Stimulated activated naive CD8-positive, alpha-beta T cell treated with anti-CD3 and anti-CD28 coated beads, Interleukin-15, Interleukin-2, amounts not matched to agents 100 U/mL and 50 U/mL, for 24 hours (primary cell): ENCODE results near the gene ITK.

Source experiments
- ATAC-seq: fragments of 150-1000 bp; cut with Tn5 transposase; one replicate; pipeline ENCODE4 v1.10.0; 2021
- DNase-seq: peaks from one replicate; pipeline ENCODE4 v3.0.0; 2021

Gene ITK

DNA sequence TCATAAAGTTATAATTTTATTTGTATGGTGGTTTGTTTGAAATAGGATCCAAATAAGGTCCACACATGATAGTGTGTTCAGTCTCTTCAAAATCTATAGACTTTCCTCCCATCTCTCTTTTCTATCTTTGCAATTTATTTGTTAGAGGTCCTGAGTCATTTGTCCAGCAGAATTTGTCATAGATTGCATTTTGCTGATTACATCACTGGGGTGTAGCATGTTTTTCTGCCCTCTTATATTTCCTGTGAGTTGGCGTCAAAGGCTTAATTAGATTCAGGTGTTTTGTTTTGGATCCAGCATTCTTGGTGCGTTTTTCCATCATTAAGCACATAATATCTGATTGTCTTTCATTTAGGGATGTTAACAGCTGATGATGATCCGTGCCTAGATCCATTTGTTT lies 100.3 kb downstream of the ITK start:
- no peak for ATAC-seq
- no peak for DNase-seq

DNA sequence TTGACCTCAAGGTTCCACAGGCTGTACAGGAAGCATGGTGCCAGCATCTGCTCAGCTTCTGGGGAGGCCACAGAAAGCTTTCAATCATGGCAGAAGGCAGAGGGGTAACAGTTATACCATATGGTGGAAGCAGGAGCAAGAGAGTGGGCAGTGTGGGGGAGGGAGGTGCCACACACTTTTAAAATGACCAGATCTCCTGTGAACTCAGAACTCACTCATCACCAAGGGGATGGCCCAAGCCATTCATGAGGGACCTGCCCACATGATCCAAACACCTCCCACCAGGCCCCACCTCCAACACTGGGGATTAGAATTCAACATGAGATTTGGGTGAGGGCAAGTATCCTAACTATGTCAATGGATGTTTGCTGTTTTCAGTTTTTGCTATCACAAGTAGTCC lies 101.5 kb downstream of the ITK start:
- peak; percentile 24 for ATAC-seq
- DNase-seq = no peak

DNA sequence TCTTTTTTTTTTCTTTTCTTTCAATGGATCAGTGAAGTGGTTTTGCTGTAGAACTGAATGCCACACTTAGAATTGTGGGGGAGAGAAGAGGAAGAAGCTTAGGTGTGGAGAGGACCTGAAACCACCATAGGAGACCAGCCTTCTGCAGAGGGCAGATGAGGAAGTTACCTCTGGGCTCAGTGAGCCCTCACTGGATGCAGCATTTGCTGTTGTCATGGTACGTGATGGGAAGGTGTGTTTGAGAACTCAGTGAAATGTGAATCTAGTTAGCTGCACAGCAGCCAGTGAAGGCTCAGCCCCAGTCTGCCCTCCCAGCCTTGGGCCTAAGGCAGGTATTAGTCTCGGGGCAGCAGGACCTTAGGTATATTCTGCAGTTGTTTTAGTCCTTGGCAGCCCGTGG lies 102.8 kb downstream of the ITK start:
- peak; percentile 22 for DNase-seq
- ATAC-seq = peak; percentile 64

DNA sequence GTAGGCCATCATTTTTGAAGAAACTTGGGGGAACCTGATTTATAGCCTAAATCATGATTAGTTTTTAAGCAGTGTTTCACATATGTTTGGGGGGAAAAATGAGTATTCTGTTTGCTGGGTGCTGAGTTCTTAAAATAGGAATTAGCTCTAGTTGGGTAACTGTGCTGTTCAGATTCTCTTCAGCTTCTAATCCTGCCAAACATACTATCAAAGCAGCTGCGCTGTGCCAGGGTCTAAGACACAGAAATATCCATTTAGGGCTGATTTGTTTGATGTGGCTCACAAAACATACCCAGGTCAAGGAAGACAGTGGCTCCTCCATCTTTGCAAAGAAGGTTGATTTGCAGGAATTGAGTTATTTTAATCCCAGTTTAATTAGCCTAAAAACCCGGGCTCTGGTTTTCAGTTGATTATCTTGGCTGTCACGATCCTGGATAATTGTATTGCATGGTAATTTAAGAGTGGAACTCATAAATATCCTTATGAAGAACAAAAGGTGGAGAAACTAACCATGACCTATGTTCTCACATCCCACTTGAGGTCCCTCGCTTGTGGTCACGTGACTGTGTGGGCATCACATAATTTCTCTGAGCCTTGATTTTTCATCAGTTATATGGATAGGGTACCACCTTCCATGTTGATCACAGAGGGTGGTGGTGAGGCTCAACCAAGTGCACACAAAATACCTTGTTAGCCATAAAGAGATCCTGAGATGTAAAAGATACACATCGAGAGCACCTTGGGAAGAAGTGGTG lies 104.0 kb downstream of the ITK start:
- ATAC-seq (no peak), DNase-seq (no peak)

DNA sequence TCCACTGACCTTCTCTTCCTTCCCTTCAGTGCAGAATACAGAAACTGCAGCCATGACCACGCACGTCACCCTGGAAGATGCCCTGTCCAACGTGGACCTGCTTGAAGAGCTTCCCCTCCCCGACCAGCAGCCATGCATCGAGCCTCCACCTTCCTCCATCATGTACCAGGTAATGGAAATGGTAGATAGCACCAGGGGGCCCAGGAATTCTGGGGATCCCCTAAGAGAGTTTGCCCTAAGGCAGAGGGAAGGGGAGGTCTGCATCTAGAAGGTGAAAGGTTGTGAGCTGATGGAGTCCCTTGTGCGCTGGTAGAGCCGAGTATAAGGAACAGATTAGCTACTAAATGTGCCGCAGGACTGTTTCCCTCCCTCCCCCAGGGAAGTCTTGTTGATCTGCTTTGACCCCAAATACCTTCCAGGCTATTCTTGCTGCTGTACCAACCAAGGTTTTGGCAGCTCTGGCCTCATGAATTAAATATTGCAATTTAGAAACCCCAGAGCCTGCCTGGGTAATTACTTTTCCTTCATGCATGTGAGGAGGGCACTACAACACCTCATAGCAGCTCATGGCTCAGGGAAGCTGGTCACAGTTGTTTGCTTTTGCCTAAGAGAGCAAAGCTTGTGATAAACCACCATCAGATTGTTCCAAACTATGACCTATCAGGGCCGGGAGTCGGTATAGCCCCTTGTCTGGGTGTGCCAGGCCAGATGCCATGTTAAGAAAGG lies 104.8 kb downstream of the ITK start:
- ATAC-seq = no peak

DNA sequence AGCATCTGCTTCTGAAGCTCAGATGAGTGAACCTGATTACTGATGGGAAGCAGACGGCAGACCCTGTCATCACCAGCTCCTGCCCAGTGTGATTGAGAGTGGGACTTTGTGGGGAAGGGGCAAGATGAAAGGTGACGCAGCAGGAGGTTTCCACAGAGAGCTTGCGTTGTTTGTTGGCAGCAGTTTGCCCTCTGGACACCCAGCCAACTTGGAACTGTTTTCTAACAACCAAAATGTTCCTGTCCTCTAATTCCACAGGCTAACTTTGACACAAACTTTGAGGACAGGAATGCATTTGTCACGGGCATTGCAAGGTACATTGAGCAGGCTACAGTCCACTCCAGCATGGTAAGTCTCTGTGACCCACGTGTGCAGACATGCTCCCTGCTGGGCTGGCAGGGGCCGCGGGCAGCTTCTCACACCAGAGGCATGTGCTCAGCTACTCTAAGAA lies 106.1 kb downstream of the ITK start:
- no peak for DNase-seq

More for the DNA sequence above, 104.8 kb downstream of the ITK start:
- DNase-seq = no peak

DNA sequence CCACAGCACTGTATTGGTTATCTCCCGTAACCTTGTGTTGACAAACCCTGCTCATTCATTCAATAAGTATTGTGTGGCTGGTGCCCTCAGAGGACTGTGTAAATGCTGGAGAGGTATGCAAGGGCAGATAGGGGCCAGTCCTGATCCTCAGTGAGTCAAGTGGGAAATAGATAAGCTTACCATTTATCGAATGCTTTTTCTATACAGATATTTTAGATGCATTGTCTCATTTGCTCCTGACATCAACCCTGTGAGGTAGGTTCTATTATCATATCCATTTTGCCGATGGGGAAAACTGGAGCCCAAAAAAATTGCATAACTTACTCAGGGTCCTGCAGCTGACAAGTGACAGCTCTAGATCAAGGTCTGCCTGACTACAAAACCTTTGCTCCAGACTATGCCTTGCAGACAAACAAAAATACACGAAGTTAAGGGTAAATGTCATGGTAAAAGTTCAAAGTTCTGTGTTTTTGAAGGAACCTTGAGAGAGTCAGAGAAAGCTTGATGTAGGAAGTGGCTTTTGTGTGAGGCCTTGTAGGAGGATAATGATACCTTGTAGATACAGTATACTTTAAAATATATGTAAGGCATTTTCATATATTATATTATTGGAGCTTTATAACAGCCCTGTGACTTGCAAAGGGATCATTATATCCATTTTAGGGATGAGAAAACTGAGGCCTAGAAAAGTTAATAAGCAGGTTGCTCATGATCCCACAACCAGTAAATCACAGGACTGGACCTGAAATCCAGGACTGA lies 107.9 kb downstream of the ITK start:
- DNase-seq (no peak), ATAC-seq (no peak)

More for the DNA sequence above, 106.1 kb downstream of the ITK start:
- ATAC-seq = no peak

DNA sequence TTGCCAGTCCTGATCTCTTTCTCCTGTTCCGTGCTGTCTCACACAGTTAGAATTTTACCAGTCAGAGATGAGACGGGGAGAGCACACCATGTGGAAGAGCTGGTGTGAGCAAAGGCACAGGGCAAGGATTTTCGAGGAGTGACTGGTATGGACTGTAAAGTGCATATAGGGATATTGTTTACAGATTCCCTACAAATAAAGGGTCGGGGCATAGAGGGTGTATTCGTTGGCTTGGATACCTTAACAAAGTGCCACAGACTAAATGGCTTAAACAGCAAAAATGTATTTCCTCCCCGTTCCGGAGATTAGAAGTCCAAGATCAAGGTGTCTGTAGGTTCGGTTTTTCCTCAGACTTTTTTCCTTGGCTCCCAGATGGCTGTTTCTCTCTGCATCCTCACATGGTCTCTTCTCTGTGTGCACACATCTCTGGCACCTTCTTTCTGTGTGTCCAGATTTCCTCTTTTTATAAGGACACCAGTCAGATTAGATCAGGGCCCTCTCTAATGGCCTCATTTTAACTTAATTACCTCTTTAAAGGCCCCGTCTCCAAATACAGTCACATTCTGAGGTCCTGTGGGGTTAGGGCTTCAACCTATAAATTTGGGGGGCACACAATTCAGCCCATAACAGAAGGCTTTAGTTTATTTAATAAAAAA lies 108.7 kb downstream of the ITK start:
- ATAC-seq (no peak), DNase-seq (no peak)

DNA sequence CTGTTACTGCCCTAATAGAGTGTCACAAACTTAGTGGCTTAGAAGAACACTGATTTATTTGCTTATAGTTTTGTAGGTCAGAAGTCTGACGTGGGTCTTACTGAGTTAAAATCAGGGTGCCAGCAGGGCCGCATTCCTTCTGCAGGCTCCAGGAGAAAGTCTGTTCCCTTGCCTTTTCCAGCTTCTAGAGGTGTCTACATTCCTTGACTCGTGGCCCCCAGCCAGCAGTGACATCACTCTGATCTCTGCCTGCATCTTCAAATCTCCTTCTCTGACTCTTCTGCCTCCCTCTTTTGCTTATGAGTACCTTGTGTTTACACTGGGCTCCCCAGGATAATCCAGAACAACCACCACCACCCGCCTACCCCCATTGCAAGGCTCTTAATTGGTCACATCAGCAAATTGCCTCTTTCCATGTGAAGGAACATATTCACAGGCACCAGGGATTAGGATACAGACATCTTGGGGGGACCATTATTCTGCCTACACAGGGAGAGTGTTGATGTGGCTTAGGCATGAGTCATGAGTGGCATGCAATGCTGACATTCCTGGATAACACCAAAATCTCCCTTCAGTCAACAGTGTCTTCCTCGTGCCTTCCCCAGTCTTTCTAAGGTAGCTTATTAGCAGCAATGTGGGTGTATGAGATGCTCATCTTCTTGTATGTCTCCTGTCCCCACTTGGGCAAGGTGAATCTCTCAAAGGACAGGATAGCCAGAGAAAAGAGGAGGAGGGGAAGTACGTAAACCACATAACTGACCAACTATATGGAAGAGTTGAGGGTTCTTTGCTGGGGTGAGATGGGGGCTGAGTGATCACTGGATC lies 109.7 kb downstream of the ITK start:
- DNase-seq = no peak

DNA sequence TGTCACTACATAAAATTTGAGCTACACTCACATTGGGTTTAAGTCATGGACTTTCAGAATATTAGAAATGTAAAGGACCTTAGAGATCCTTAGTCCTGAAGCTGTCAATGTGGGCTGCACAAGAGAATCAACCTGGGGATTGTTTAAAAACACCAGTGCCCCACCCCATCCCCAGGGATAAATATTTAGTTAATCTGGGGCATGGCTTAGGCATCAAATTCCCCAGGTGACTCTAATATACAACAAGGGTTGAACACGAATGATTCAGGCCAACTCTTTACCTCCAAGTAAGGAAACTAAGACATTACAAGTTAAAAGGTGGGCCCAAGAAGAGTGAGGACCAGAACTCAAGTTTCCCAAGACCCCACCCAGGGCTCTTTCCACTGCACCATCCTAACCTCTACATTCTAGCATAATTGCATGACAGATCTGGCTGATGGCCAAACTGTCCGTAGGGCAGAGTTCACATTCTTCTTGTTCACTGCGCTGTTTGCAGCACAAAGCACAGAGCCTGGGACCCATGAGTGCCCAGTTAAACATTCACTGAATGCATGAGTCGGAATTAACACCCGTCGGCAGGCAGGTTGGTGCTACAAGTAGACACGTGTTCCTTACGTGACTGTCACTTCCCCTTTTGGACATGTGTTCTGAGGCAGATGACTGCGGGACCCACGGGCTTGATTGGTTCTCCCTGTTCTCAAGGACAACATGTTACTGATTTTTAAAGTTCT lies 110.5 kb downstream of the ITK start:
- ATAC-seq = peak; percentile 75
- peak; percentile 51 for DNase-seq

More for the DNA sequence above, 109.7 kb downstream of the ITK start:
- peak; percentile 69 for ATAC-seq

DNA sequence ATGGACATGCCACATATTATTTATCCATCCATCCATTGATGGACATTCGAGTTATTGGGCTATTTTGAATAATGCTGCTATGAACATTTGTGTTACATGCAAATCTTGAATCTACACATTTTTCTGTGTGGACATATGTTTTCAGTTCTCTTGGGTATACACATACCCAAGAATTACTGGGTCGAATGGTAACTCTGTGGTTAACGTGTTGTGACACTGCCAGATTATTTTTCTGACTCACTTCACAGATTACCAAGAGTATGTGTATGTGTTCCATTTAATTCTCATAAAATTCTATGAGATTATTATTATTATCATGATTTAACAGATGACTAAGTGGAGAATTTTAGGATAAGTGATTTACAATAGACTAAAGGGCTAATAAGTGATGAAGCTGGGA lies 112.0 kb downstream of the ITK start:
- DNase-seq = no peak
- ATAC-seq = no peak

DNA sequence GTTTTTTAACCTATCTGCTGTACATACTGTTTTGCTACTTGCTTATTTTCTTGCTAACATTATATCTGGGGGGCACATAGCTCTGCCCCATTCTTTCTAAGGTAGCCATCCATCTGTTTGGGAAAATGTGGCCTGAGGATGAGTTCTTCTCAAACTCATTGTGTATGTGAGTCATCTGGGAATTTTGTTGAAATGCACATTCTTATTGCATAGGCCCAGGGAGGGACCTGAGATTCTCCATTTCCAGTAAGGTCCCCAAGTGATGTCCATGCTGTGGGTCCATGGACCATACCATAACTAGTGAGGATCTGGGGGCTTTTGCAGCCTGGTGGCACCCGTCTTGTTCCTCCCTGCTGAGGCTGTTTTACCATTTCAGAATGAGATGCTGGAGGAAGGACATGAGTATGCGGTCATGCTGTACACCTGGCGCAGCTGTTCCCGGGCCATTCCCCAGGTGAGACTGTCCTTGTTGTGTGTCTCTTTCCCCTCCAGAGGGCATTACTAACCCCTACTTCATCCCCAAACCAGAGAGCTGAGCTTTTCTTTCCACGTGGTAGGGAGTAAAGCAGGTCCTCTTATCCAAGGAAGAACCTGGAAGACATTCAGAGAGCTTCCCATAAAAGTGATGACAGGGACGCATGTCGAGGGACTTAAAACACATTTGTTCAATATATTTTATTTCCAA lies 113.9 kb downstream of the ITK start:
- no peak for ATAC-seq
- DNase-seq = no peak

DNA sequence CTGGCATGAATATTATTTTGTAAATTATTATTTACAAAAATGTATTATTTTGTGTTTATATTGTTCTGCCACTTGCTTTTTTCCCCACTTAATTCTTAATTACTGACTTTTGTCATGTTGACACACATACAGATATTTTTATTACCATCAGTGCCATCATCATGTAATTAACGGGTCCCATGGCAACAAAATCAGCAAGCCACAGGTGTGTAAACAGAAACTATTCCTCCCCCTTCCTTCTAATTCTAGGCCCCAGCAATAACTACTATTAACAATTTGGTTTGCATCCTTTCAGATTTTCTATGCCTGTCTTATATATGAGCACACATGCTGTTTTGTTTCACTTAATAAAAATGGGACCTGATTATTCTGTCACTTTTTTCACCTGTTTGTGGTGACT lies 114.6 kb downstream of the ITK start:
- ATAC-seq (no peak), DNase-seq (no peak)

DNA sequence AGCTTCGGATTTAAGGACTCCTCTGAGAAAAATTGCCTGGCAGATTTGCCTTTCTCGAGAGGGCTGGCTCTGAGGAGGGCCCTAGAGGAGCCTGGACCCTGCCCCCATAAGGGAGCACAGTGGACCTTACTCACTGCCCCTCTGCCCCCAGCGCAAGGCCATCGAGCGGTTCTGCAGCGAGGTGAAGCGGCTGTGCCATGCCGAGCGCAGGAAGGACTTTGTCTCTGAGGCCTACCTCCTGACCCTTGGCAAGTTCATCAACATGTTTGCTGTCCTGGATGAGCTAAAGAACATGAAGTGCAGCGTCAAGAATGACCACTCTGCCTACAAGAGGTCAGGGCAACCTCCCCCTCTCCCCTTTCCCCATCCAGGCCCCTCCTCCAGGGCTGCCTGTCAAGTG lies 119.9 kb downstream of the ITK start:
- no peak for ATAC-seq
- no peak for DNase-seq

DNA sequence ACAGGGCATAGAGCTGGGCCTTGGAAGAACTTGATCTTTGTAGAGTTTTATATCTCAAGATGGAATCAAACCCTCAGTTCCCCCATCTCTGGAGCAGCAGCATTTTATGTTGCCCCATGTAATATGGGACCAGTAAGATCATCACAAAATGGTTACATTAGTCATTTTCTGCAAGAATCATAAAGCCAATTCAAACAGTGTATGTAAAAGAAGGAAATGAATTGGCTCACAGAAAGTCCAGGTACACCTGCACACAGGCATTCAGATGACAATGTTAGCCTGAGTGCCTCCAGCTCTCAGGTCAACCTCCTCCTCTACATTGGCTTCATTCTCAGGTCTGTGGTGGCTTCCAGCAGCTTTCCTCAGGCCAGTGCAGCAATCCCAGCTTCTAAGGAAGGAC lies 120.4 kb downstream of the ITK start:
- no peak for ATAC-seq
- no peak for DNase-seq

DNA sequence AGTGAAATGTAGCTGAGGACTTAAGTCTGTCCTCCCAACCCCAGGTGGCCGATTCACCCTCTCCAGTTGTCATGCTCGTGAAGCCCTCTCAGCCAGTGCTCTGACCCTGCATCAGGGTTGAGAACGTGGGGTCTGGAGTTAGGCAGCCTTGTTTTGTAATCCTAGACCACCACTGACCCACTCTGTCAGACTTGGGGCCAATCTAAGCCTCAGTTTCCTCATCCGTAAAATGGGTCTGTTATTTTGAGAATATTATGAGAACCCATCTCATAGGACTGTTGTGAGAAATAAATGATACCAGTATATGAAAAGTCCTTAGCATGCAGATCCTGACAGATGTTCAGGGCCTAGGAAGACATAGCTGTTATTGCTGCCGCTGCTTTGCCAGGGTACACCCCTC lies 122.4 kb downstream of the ITK start:
- DNase-seq (no peak), ATAC-seq (no peak)

DNA sequence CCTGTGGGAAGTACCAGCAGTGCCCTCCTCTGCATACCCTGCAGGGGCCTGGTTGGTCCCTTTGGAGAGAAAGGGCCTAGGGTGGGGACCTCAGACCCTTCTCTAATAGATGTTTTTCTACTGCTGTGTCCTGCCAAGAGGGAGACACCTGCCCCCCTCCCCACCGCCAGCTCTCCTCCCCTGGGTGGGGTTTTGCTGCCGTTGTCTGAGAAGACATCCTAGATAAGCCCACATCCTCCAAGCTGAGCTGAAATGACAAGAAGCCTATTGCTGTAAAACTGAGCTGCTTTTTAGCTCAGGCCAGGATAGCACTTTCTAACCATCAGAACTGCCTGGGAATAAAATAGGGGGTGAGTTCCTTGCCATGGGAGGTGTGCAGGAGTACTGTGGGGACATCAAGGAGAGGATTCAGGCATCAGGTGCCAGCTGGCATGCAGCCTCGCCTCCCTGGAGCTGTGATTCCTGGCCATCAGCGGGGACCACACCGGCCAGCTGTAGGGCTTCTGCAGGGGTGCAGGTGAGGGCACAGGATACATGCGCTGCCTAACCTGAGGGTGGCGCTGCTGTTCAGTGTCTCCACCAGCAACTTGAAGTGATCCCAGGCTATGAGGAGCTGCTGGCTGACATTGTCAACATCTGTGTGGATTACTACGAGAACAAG lies 123.2 kb downstream of the ITK start:
- peak; percentile 65 for DNase-seq
- ATAC-seq = no peak
